GM12864 (cell line): ENCODE data around the gene DIPK1A.

Experiments used
- DNase-seq: peaks from one replicate; pipeline ENCODE4 v3.0.0-alpha.2; 2011; ENCODE audit warnings: low read depth
- H3K4me3 ChIP-seq: 2 replicates; pipeline ENCODE4 v1.5.1; 2011; ENCODE audit warnings: mild to moderate bottlenecking, low read depth, low read length, control low read depth
- CTCF ChIP-seq: IDR thresholded peaks from 2 replicates; pipeline ENCODE4 v1.5.1; 2011; ENCODE audit warnings: low read depth, mild to moderate bottlenecking, moderate library complexity, low read length, control low read depth, inconsistent platforms; ENCODE audit errors: missing control alignments

The DIPK1A gene

GRCh38 chr1:92969517-92969916 lies 8.3 kb upstream of the DIPK1A start:
- H3K4me3 ChIP-seq: no peak overlapping the region
- DNase-seq: no peak
- no peak for TF ChIP-seq CTCF

DNA sequence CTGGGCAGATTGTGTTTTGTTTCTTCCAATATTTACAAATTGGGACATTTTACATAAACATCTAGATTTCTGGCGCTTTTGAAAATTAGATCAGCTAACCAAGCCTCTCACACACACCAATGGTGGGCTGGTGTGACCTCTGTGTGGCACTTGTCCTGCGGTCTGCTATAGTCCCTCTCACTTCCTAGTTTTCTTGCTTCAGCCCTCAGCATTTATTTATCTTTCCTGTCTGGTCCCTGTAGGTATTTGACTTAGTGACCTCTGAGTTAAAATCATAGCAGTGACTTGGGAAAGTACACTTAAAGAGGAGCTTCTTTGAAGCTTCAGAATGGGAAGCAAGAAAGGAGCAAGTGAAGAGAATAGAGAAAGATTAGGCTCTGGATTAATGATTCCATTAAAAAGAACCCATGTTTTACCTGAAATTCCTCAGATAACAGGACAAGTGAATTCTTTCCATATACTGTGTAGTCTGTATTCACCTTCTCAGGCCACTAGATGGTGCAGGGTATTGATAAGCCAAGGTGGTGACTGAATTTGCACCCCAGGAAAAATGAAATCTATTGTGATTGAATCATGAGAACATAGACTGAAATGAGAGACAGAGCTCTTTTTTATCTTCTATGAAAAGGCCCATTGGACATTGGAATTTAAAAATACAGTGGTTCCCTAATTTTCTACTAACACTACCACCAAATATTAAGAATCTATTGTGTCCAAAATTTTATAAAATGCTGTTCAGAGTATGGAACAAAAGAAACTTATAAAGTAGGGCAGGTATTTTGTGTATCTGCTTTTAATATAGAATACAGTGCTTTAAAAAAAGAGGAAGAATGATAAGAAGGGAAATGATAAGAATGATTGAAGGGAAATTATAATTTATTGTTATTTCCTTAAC lies 7.1 kb upstream of the DIPK1A start:
- DNase-seq: no peak
- no peak overlapping the region for H3K4me3 ChIP-seq
- peak; percentile 67 for TF ChIP-seq CTCF

DNA sequence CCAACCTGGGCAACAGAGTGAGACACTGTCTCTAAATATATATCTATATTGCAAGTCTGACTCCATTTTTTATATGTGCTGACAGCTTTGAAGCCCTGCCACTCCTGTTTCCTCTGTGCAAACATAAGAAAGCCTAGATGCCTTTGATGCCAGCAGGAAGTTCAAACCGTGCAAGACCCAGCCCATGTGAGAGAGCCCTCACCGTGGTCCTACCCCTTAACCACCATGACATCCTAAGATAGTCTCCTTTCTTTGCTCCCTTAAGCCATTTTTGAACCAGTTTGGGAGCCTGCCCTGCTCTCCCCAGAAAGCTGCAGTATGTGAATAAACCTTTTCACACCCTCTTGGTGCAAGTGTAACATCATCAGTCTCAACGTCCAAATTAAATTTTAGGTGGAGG lies 3.7 kb upstream of the DIPK1A start:
- TF ChIP-seq CTCF: no peak

DNA sequence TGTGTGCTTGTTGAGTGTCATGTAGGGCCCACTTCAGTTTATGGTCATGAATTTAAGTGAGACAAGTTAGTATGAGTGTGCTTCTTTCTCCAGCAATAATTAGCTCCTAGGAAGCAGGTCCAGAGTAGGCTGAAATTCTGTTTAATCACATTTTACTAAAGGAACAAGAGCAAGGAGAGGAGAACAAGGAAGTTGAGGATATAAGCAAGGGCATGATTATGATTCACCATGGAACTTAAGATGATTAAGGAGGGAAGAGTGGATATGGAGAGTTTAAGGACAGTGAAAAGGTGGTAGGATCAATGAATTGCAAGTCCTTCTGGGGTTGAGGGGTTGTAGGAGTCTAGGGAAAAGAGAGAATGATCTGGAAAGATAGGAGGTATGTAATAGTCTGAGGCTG lies 3.1 kb upstream of the DIPK1A start:
- no peak overlapping the region for H3K4me3 ChIP-seq
- DNase-seq: no peak
- no peak for TF ChIP-seq CTCF

More for the DNA sequence above, 3.7 kb upstream of the DIPK1A start:
- no peak overlapping the region for H3K4me3 ChIP-seq
- DNase-seq: no peak

- no peak for TF ChIP-seq CTCF
- H3K4me3 ChIP-seq: peak overlapping the region; percentile 95
- DNase-seq: peak; percentile 86
Observed at GRCh38 chr1:92961896-92962752, 862 bp upstream of the DIPK1A start.

- DNase-seq: peak; percentile 74
- TF ChIP-seq CTCF: peak; percentile 66
- peak overlapping the region; percentile 95 for H3K4me3 ChIP-seq
Observed at GRCh38 chr1:92960395-92961130, 699 bp downstream of the DIPK1A start.
